A549 (cell line): ENCODE measurements around the gene TIAM2. TPM values are rescaled to one million over a fixed set of nuclear protein-coding genes. Genes with fewer than 3 reads are reported as not detected.

Experiments
- ATAC-seq, 2 experiments: fragments of 200-7000 bp in 1 of 2; fragments of >200 bp in 1 of 2; cut with Nextera tagmentation in 1 of 2; cut with Tn5 transposase in 1 of 2; 3 replicates each; pipeline versions ENCODE4 v1.8.0 to v1.9.1; 2018 to 2020; ENCODE audit warnings: mild to moderate bottlenecking in 1 of 2, moderate library complexity in 1 of 2
- CTCF ChIA-PET: fragments of 300-600 bp; sonication (Branson Sonifier 250); formaldehyde crosslinking; extraction: SDS; loops from one replicate; lab custom pipeline; 2021; ENCODE audit warnings: antibody characterized with exemption, inconsistent platforms; lab: Yijun Ruan, JAX
- POLR2A ChIA-PET: fragments of 350-600 bp; formaldehyde crosslinking; extraction: SDS; loops from one replicate; lab custom pipeline; 2021; ENCODE audit warnings: antibody characterized with exemption, inconsistent platforms; lab: Yijun Ruan, JAX
- DNase-seq, 2 experiments: peaks; one replicate each; pipeline versions ENCODE4 v3.0.0 to v3.0.0-alpha.2; 2011 to 2016; ENCODE audit warnings: low read depth in 1 of 2, low spot score in 1 of 2
- FAIRE-seq: peaks from 2 replicates; lab custom pipeline; 2011; peaks lifted over from hg19 to GRCh38; lab: Jason Lieb, UNC
- H3K27ac ChIP-seq, 2 experiments: fragments of >200 bp; sonication (Bioruptor Twin); formaldehyde crosslinking; 3 replicates each; pipeline ENCODE4 v1.5.1; 2016 to 2017
- H3K4me1 ChIP-seq: fragments of >200 bp; sonication (Bioruptor Twin); formaldehyde crosslinking; 3 replicates; pipeline ENCODE4 v1.6.1; 2016
- H3K4me2 ChIP-seq: fragments of >200 bp; sonication (Bioruptor Twin); formaldehyde crosslinking; 3 replicates; pipeline ENCODE4 v1.6.1; 2016
- H3K4me3 ChIP-seq: fragments of >200 bp; sonication (Bioruptor Twin); formaldehyde crosslinking; 3 replicates; pipeline ENCODE4 v1.5.1; 2016
- H3K9me3 ChIP-seq: fragments of >200 bp; sonication (Bioruptor Twin); formaldehyde crosslinking; 3 replicates; pipeline ENCODE4 v1.6.1; 2016
- ATOH8 ChIP-seq: fragments of 250-450 bp; sonication (Bioruptor Pico); IDR thresholded peaks from 2 replicates; pipeline ENCODE4 v1.5.0; 2020; ENCODE audit warnings: low read depth, mild to moderate bottlenecking, moderate library complexity
- CBX2 ChIP-seq: fragments of 200-600 bp; sonication (generic); IDR thresholded peaks from 2 replicates; pipeline ENCODE4 v1.6.1; 2016; ENCODE audit warnings: low read depth, mild to moderate bottlenecking, borderline replicate concordance
- CEBPB ChIP-seq, 2 experiments: fragments of >200 bp in 1 of 2; sonication (Bioruptor Twin) in 1 of 2; formaldehyde crosslinking in 1 of 2; IDR thresholded peaks; 2 replicates each; pipeline ENCODE4 v1.6.1; 2012 to 2016
- CHD4 ChIP-seq: fragments of 200-600 bp; sonication (generic); IDR thresholded peaks from 2 replicates; pipeline ENCODE4 v1.6.1; 2016; ENCODE audit warnings: antibody characterized with exemption, mild to moderate bottlenecking, borderline replicate concordance
- E2F6 ChIP-seq: IDR thresholded peaks from 2 replicates; pipeline ENCODE4 v1.6.1; 2012; ENCODE audit warnings: low read depth, borderline replicate concordance
- EHF ChIP-seq: fragments of 250-450 bp; sonication (Bioruptor Pico); IDR thresholded peaks from 2 replicates; pipeline ENCODE4 v1.5.0; 2020; ENCODE audit warnings: mild to moderate bottlenecking
- FOSB ChIP-seq: fragments of 250-450 bp; sonication (Bioruptor Pico); IDR thresholded peaks from 2 replicates; pipeline ENCODE4 v1.5.0; 2020; ENCODE audit warnings: mild to moderate bottlenecking, moderate library complexity
- FOSL2 ChIP-seq, 2 experiments: fragments of 450-650 bp in 1 of 2; fragments of >200 bp in 1 of 2; sonication (Bioruptor Twin) in 1 of 2; formaldehyde crosslinking; IDR thresholded peaks; 2 replicates each; pipeline versions ENCODE4 v1.5.0 to v1.6.1; 2016 to 2020; ENCODE audit warnings: mild to moderate bottlenecking in 1 of 2, moderate library complexity in 1 of 2
- FOXS1 ChIP-seq: fragments of 250-450 bp; sonication (Bioruptor Pico); IDR thresholded peaks from 2 replicates; pipeline ENCODE4 v1.5.0; 2020; ENCODE audit warnings: mild to moderate bottlenecking, moderate library complexity
- GATA3 ChIP-seq: IDR thresholded peaks from 2 replicates; pipeline ENCODE4 v1.6.1; 2012; ENCODE audit warnings: borderline replicate concordance
- HEYL ChIP-seq: fragments of 250-450 bp; sonication (Bioruptor Pico); IDR thresholded peaks from 2 replicates; pipeline ENCODE4 v1.8.0; 2021; ENCODE audit warnings: mild to moderate bottlenecking, moderate library complexity
- HOXA7 ChIP-seq: fragments of 250-450 bp; sonication (Bioruptor Pico); IDR thresholded peaks from 2 replicates; pipeline ENCODE4 v1.5.0; 2020; ENCODE audit warnings: mild to moderate bottlenecking, moderate library complexity
- HOXB13 ChIP-seq: fragments of 250-450 bp; sonication (Bioruptor Pico); IDR thresholded peaks from 2 replicates; pipeline ENCODE4 v1.5.0; 2020; ENCODE audit warnings: low read depth, mild to moderate bottlenecking, moderate library complexity
- KDM5A ChIP-seq: fragments of 200-600 bp; sonication (generic); IDR thresholded peaks from 2 replicates; pipeline ENCODE4 v1.6.1; 2016; ENCODE audit warnings: antibody characterized with exemption, mild to moderate bottlenecking
- MAZ ChIP-seq: fragments of 150-350 bp; IDR thresholded peaks from 2 replicates; pipeline ENCODE4 v1.6.1; 2014; ENCODE audit warnings: antibody characterized with exemption, low read depth, low read length, borderline replicate concordance
- NPAS2 ChIP-seq: fragments of 250-450 bp; sonication (Bioruptor Pico); IDR thresholded peaks from 2 replicates; pipeline ENCODE4 v1.8.0; 2022; ENCODE audit warnings: mild to moderate bottlenecking, moderate library complexity, borderline replicate concordance
- PBX3 ChIP-seq: IDR thresholded peaks from 2 replicates; pipeline ENCODE4 v1.6.1; 2012
- POLR2A ChIP-seq: IDR thresholded peaks from 2 replicates; pipeline ENCODE4 v1.6.1; 2012; ENCODE audit warnings: mild to moderate bottlenecking, low read length
- RFX5 ChIP-seq: fragments of 450-650 bp; IDR thresholded peaks from 2 replicates; pipeline ENCODE4 v1.7.1; 2014; ENCODE audit warnings: antibody characterized with exemption, mild to moderate bottlenecking, moderate library complexity
- TP53 ChIP-seq: fragments of 250-450 bp; sonication (Bioruptor Pico); IDR thresholded peaks from 2 replicates; pipeline ENCODE4 v1.5.0; 2021; ENCODE audit warnings: mild to moderate bottlenecking, moderate library complexity
- USF2 ChIP-seq: fragments of 450-650 bp; IDR thresholded peaks from 2 replicates; pipeline ENCODE4 v1.6.1; 2014; ENCODE audit warnings: antibody characterized with exemption
- ZC3H11A ChIP-seq: fragments of 450-650 bp; IDR thresholded peaks from 2 replicates; pipeline ENCODE4 v1.6.1; 2014; ENCODE audit warnings: antibody characterized with exemption, mild to moderate bottlenecking
- WGBS: methylation state at CpG from one replicate; pipeline ENCODE4 v1.1.6; 2017; ENCODE audit errors: missing lambda C conversion rate; 5-methylcytosine and 5-hydroxymethylcytosine counted together
- polyA plus RNA-seq, 4 experiments: library from polyadenylated mRNA; depleted of rRNA in 3 of 4; stranded (reverse); fragments of >200 nt; fragmentation: RNase III in 1 of 4; extraction: RNeasy Plus Mini Kit Qiagen cat#74134 plus additional on column Dnase treatment in 1 of 4; gene quantifications; 2 replicates in 3 of 4; 3 replicates in 1 of 4; pipeline ENCODE4 v1.2.3, GENCODE V29; 2011 to 2017
- TF ChIP-seq, protein P1 (sequence below): IDR thresholded peaks from 2 replicates; pipeline ENCODE4 v1.6.1; 2012

TIAM2 gene
- polyA plus RNA-seq, 2 of the 4 experiments (the other 2 are of a cell fraction): 2.5 to 3.1 TPM

DNA sequence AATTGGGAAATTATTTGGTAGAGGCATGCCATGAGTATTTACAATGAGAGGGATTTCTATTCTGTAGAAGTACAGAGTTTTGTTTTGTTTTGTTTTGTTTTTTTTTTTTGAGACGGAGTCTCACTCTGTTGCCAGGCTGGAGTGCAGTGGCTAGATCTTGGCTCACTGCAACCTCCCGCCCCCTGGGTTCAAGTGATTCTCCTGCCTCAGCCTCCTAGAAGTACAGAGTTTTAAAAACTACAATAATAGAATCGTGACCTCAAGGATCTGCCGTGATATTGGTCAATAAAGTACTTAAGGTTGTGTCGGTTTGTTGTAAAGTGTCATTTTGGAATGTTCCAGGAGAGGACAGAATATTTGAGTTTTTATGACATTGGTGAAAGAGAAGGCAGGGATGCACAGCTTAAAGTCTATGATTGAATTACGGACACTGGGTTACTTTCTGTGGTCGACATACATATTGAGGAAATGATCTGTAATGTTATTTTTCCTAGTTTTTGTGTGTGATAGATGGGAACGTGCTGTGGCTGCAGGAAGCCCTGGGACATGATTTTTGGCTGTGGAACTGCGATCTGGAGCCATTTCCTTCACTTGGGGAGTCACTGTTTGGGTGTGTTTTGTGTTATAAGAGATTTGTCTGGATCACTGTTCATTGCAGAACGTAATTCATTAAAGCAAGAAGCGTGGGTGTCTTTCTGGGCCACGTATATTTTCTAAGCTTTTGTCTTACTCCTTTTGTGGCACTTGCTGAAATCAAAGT is 59.6 kb downstream of the TIAM2 start:
- ChIA-PET CTCF (interaction anchor here (1.0 kb wide), 1 partner anchor 187 kb away, joined by 3 read pairs; no protein-coding TSS in a partner anchor), POLR2A (no interaction called here)
- Histone ChIP-seq H3K4me3 (no peak overlapping the region), H3K27ac (no peak overlapping the region), H3K9me3 (no peaks in the 10 kb centered on the region), H3K4me1 (no peaks in the 10 kb centered on the region), H3K4me2 (no peak overlapping the region)
- 52% methylated on average over 12 of the region's 12 CpGs for WGBS
- no peak for DNase-seq
- TF ChIP-seq CBX2 (no peak), CEBPB (IDR thresholded peaks at IDR 0.05) (no peak), GATA3 (no peak), POLR2A (no peak), HOXB13 (CRISPR knock-in tag) (no peak), ZC3H11A (no peak), PBX3 (no peak), HEYL (CRISPR knock-in tag) (no peak), KDM5A (no peak), E2F6 (no peak), TP53 (CRISPR knock-in tag) (no peak), EHF (no peak), FOSB (CRISPR knock-in tag) (no peak), ATOH8 (CRISPR knock-in tag) (no peak), FOSL2 (IDR thresholded peaks at IDR 0.05) (no peak), FOSL2 (CRISPR knock-in tag; IDR thresholded peaks at IDR 0.05) (no peak), RFX5 (no peak)
- FAIRE-seq: no peak
- no peak for ATAC-seq

DNA sequence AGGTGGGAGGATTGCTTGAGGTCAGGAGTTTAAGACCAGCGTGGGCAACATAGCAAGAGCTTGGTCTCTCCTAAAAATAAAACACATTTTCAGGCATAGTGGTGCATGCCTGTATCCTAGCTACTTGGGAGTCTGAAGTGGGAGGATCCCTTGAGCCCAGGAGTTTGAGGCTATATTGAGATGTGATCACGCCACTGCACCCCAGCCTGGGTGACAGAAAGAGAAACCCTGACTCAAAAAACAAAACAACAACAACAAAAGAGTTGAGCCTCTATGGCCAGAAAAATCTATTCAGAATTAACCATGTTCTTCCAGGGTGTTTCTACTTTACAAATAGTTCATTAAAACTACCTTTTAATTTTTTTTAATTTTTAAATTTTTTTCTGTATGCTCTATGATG is 60.6 kb downstream of the TIAM2 start:
- H3K4me3 ChIP-seq: no peak overlapping the region
- H3K27ac ChIP-seq: no peak overlapping the region
- no peaks in the 10 kb centered on the region for H3K4me1 ChIP-seq
- DNase-seq (no peak), FAIRE-seq (no peak)
- CTCF ChIA-PET: no interaction called here
- 90% methylated on average over 2 of the region's 2 CpGs for WGBS
- H3K4me2 ChIP-seq: no peak overlapping the region
- TF ChIP-seq FOXS1 (CRISPR knock-in tag) (no peak), HOXA7 (CRISPR knock-in tag) (no peak), EHF (no peak), KDM5A (no peak), CHD4 (no peak), USF2 (no peak), MAZ (no peak), NPAS2 (CRISPR knock-in tag) (no peak)
- TF ChIP-seq, protein P1, sequence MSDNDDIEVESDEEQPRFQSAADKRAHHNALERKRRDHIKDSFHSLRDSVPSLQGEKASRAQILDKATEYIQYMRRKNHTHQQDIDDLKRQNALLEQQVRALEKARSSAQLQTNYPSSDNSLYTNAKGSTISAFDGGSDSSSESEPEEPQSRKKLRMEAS: no peak
- TF ChIP-seq, all 56 proteins: peak for 0
- POLR2A ChIA-PET: no interaction called here
- H3K9me3 ChIP-seq: no peaks in the 10 kb centered on the region
- ATAC-seq: no peak
